Measurements from ENCODE around the gene ZFAND2B.
A peak's percentile ranks its signal among the peaks of the same experiment; 100 is the strongest.

The ZFAND2B gene

GRCh38 chr2:219229305-219230058 is 22.9 kb downstream of the ZFAND2B start, which contains the start of the genes ANKZF1 and ATG9A:
Gene ANKZF1 (plus strand): TSS chr2:219229806. CDS start chr2:219230258, 452 bp downstream.
Gene ATG9A (minus strand): TSS chr2:219229636. CDS start chr2:219228024, 1,612 bp downstream.
- peaks cover 43% of the 10 kb centered on the region in 2 donors for H3K36me3 ChIP-seq (ENCODE audit: control insufficient read depth in 1 of 2, insufficient read depth in 2 of 2, low read length in 2 of 2)
- H3K27ac ChIP-seq (ENCODE audit: low read length): peak within 1 kb of the TSS; percentile 90
- peaks cover 10 to 29% of the 10 kb centered on the region in 2 donors for H3K4me1 ChIP-seq (ENCODE audit: control insufficient read depth in 1 of 2, insufficient read depth in 2 of 2, low read length in 2 of 2)
- peak within 1 kb of the TSS; percentile 90 to 94 for H3K4me3 ChIP-seq (ENCODE audit: low read depth in 1 of 2, low read length in 2 of 2)
- H3K9me3 ChIP-seq (ENCODE audit: control insufficient read depth in 1 of 2, low read length in 2 of 2): no peaks in the 10 kb centered on the region
- no peaks in the 10 kb centered on the region for H3K27me3 ChIP-seq (ENCODE audit: low read depth, low read length)

- Histone ChIP-seq H3K4me3 (ENCODE audit: low read depth in 1 of 2, low read length in 2 of 2) (peak overlapping the region; percentile 90 to 94), H3K4me1 (ENCODE audit: control insufficient read depth in 1 of 2, insufficient read depth in 2 of 2, low read length in 2 of 2) (peaks cover 10 to 29% of the 10 kb centered on the region in 2 donors), H3K27ac (ENCODE audit: low read length) (peak overlapping the region; percentile 90), H3K36me3 (ENCODE audit: control insufficient read depth in 1 of 2, insufficient read depth in 2 of 2, low read length in 2 of 2) (peaks cover 43% of the 10 kb centered on the region in 2 donors), H3K27me3 (ENCODE audit: low read depth, low read length) (no peaks in the 10 kb centered on the region), H3K9me3 (ENCODE audit: control insufficient read depth in 1 of 2, low read length in 2 of 2) (no peaks in the 10 kb centered on the region)
Measured at GRCh38 chr2:219230059-219230540, 23.5 kb downstream of the ZFAND2B start.

GRCh38 chr2:219234331-219234730 is 27.7 kb downstream of the ZFAND2B start:
- peaks cover 57 to 77% of the 10 kb centered on the region in 2 donors for H3K36me3 ChIP-seq (ENCODE audit: control insufficient read depth in 1 of 2, insufficient read depth in 2 of 2, low read length in 2 of 2)
- H3K27ac ChIP-seq (ENCODE audit: low read length): no peak overlapping the region
- H3K4me3 ChIP-seq (ENCODE audit: low read depth in 1 of 2, low read length in 2 of 2): no peak overlapping the region
- peaks cover 0 to 14% of the 10 kb centered on the region in 2 donors for H3K4me1 ChIP-seq (ENCODE audit: control insufficient read depth in 1 of 2, insufficient read depth in 2 of 2, low read length in 2 of 2)
- no peaks in the 10 kb centered on the region for H3K27me3 ChIP-seq (ENCODE audit: low read depth, low read length)
- no peaks in the 10 kb centered on the region for H3K9me3 ChIP-seq (ENCODE audit: control insufficient read depth in 1 of 2, low read length in 2 of 2)

- peak overlapping the region; percentile 36 to 46 for H3K4me3 ChIP-seq (ENCODE audit: low read depth in 1 of 2, low read length in 2 of 2)
- H3K27ac ChIP-seq (ENCODE audit: low read length): peak overlapping the region; percentile 39
- peaks cover 12 to 30% of the 10 kb centered on the region in 2 donors for H3K4me1 ChIP-seq (ENCODE audit: control insufficient read depth in 1 of 2, insufficient read depth in 2 of 2, low read length in 2 of 2)
- no peaks in the 10 kb centered on the region for H3K27me3 ChIP-seq (ENCODE audit: low read depth, low read length)
- no peaks in the 10 kb centered on the region for H3K9me3 ChIP-seq (ENCODE audit: control insufficient read depth in 1 of 2, low read length in 2 of 2)
- peaks cover 13 to 32% of the 10 kb centered on the region in 2 donors for H3K36me3 ChIP-seq (ENCODE audit: control insufficient read depth in 1 of 2, insufficient read depth in 2 of 2, low read length in 2 of 2)
Measured at GRCh38 chr2:219243291-219243761, 36.7 kb downstream of the ZFAND2B start.

GRCh38 chr2:219244789-219245147 is 38.2 kb downstream of the ZFAND2B start:
- peak overlapping the region; percentile 83 to 87 for H3K4me3 ChIP-seq (ENCODE audit: low read depth in 1 of 2, low read length in 2 of 2)
- H3K4me1 ChIP-seq (ENCODE audit: control insufficient read depth in 1 of 2, insufficient read depth in 2 of 2, low read length in 2 of 2): peaks cover 23 to 42% of the 10 kb centered on the region in 2 donors
- H3K36me3 ChIP-seq (ENCODE audit: control insufficient read depth in 1 of 2, insufficient read depth in 2 of 2, low read length in 2 of 2): peaks cover 14 to 28% of the 10 kb centered on the region in 2 donors
- no peaks in the 10 kb centered on the region for H3K9me3 ChIP-seq (ENCODE audit: control insufficient read depth in 1 of 2, low read length in 2 of 2)
- H3K27me3 ChIP-seq (ENCODE audit: low read depth, low read length): no peaks in the 10 kb centered on the region
- H3K27ac ChIP-seq (ENCODE audit: low read length): peak overlapping the region; percentile 95

GRCh38 chr2:219245148-219245898 is 38.7 kb downstream of the ZFAND2B start, which contains the start of the genes GLB1L and STK16:
Gene GLB1L (minus strand): TSS chr2:219245444. CDS start chr2:219243573, 1,871 bp downstream.
Gene STK16 (plus strand): TSS chr2:219245479. CDS start chr2:219246000, 521 bp downstream.
- peaks cover 29 to 47% of the 10 kb centered on the region in 2 donors for H3K4me1 ChIP-seq (ENCODE audit: control insufficient read depth in 1 of 2, insufficient read depth in 2 of 2, low read length in 2 of 2)
- H3K27ac ChIP-seq (ENCODE audit: low read length): peak within 1 kb of the TSS; percentile 95
- H3K27me3 ChIP-seq (ENCODE audit: low read depth, low read length): no peaks in the 10 kb centered on the region
- H3K9me3 ChIP-seq (ENCODE audit: control insufficient read depth in 1 of 2, low read length in 2 of 2): no peaks in the 10 kb centered on the region
- peak within 1 kb of the TSS; percentile 83 to 87 for H3K4me3 ChIP-seq (ENCODE audit: low read depth in 1 of 2, low read length in 2 of 2)
- peaks cover 14 to 28% of the 10 kb centered on the region in 2 donors for H3K36me3 ChIP-seq (ENCODE audit: control insufficient read depth in 1 of 2, insufficient read depth in 2 of 2, low read length in 2 of 2)

- Histone ChIP-seq H3K4me3 (ENCODE audit: low read depth in 1 of 2, low read length in 2 of 2) (peak overlapping the region; percentile 83 to 87), H3K9me3 (ENCODE audit: control insufficient read depth in 1 of 2, low read length in 2 of 2) (no peaks in the 10 kb centered on the region), H3K27ac (ENCODE audit: low read length) (peak overlapping the region; percentile 95), H3K27me3 (ENCODE audit: low read depth, low read length) (no peaks in the 10 kb centered on the region), H3K36me3 (ENCODE audit: control insufficient read depth in 1 of 2, insufficient read depth in 2 of 2, low read length in 2 of 2) (peaks cover 14 to 31% of the 10 kb centered on the region in 2 donors), H3K4me1 (ENCODE audit: control insufficient read depth in 1 of 2, insufficient read depth in 2 of 2, low read length in 2 of 2) (peaks cover 30 to 51% of the 10 kb centered on the region in 2 donors)
Measured at GRCh38 chr2:219245899-219246230, 39.3 kb downstream of the ZFAND2B start.

- Histone ChIP-seq H3K27ac (ENCODE audit: low read length) (no peak overlapping the region), H3K9me3 (ENCODE audit: control insufficient read depth in 1 of 2, low read length in 2 of 2) (no peaks in the 10 kb centered on the region), H3K4me3 (ENCODE audit: low read depth in 1 of 2, low read length in 2 of 2) (peak overlapping the region in 1 of 2 donors; percentile 87), H3K4me1 (ENCODE audit: control insufficient read depth in 1 of 2, insufficient read depth in 2 of 2, low read length in 2 of 2) (peaks cover 30 to 51% of the 10 kb centered on the region in 2 donors), H3K36me3 (ENCODE audit: control insufficient read depth in 1 of 2, insufficient read depth in 2 of 2, low read length in 2 of 2) (peaks cover 14 to 34% of the 10 kb centered on the region in 2 donors), H3K27me3 (ENCODE audit: low read depth, low read length) (no peaks in the 10 kb centered on the region)
Measured at GRCh38 chr2:219246559-219246958, 40.0 kb downstream of the ZFAND2B start.

GRCh38 chr2:219247678-219248642 is 41.4 kb downstream of the ZFAND2B start:
- Histone ChIP-seq H3K4me3 (ENCODE audit: low read depth in 1 of 2, low read length in 2 of 2) (no peak overlapping the region), H3K9me3 (ENCODE audit: control insufficient read depth in 1 of 2, low read length in 2 of 2) (no peaks in the 10 kb centered on the region), H3K27me3 (ENCODE audit: low read depth, low read length) (no peaks in the 10 kb centered on the region), H3K36me3 (ENCODE audit: control insufficient read depth in 1 of 2, insufficient read depth in 2 of 2, low read length in 2 of 2) (peaks cover 14 to 34% of the 10 kb centered on the region in 2 donors), H3K4me1 (ENCODE audit: control insufficient read depth in 1 of 2, insufficient read depth in 2 of 2, low read length in 2 of 2) (peaks cover 30 to 56% of the 10 kb centered on the region in 2 donors), H3K27ac (ENCODE audit: low read length) (peak overlapping the region; percentile 90)

GRCh38 chr2:219248845-219249202 is 42.2 kb downstream of the ZFAND2B start:
- H3K4me1 ChIP-seq (ENCODE audit: control insufficient read depth in 1 of 2, insufficient read depth in 2 of 2, low read length in 2 of 2): peaks cover 30 to 56% of the 10 kb centered on the region in 2 donors
- peak overlapping the region in 1 of 2 donors; percentile 2 for H3K4me3 ChIP-seq (ENCODE audit: low read depth in 1 of 2, low read length in 2 of 2)

More at GRCh38 chr2:219248845-219249202, 42.2 kb downstream of the ZFAND2B start:
- H3K27ac ChIP-seq (ENCODE audit: low read length): peak overlapping the region; percentile 90
- no peaks in the 10 kb centered on the region for H3K9me3 ChIP-seq (ENCODE audit: control insufficient read depth in 1 of 2, low read length in 2 of 2)
- H3K36me3 ChIP-seq (ENCODE audit: control insufficient read depth in 1 of 2, insufficient read depth in 2 of 2, low read length in 2 of 2): peaks cover 14 to 34% of the 10 kb centered on the region in 2 donors
- no peaks in the 10 kb centered on the region for H3K27me3 ChIP-seq (ENCODE audit: low read depth, low read length)
